OCI-LY3 (cell line): ENCODE measurements around the gene PTPN1.

Experiments
- EZH2phosphoT487 ChIP-seq: fragments of 200-600 bp; shearing (Covaris generic); IDR thresholded peaks from 2 replicates; pipeline ENCODE4 v1.6.1; 2018; ENCODE audit warnings: antibody characterized with exemption, mixed run types, low read depth
- TF ChIP-seq, protein P1 (sequence below): fragments of 200-600, 300-600 bp; sonication (generic); IDR thresholded peaks from 2 replicates; pipeline ENCODE4 v1.5.1; 2014; ENCODE audit warnings: antibody characterized with exemption, low read length, low read depth

DNA sequence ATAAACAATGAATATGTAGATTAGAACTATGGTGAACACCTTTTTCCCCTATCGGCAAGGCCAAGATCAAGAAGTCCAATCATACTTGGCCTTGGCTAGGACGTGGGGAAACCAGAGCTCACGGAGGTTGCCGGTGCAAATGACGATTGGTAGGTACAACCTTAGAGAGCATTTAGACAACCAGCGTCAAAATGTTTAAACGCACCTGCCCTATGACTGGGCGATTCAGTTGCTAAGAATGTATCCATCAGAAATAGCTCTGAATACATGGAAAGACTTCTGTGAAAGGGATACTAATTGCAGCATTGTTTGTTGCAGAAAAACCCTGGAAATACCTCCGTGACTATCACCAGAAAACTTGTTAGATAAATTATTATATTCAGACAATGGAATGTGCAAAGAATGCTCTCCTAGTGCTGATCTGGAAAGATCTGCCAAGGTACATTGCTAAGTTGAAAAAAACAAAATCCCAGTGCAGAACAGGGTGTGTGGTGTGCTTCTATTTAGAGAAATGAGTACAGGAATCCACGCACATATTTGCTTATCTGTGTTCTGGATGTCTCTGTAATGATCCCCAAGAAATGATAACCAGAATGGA, 48.0 kb upstream of the PTPN1 start:
- TF ChIP-seq, protein P1, sequence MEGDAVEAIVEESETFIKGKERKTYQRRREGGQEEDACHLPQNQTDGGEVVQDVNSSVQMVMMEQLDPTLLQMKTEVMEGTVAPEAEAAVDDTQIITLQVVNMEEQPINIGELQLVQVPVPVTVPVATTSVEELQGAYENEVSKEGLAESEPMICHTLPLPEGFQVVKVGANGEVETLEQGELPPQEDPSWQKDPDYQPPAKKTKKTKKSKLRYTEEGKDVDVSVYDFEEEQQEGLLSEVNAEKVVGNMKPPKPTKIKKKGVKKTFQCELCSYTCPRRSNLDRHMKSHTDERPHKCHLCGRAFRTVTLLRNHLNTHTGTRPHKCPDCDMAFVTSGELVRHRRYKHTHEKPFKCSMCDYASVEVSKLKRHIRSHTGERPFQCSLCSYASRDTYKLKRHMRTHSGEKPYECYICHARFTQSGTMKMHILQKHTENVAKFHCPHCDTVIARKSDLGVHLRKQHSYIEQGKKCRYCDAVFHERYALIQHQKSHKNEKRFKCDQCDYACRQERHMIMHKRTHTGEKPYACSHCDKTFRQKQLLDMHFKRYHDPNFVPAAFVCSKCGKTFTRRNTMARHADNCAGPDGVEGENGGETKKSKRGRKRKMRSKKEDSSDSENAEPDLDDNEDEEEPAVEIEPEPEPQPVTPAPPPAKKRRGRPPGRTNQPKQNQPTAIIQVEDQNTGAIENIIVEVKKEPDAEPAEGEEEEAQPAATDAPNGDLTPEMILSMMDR: no peak
- no peak for TF ChIP-seq EZH2phosphoT487
